ENCODE measurements around the gene GDPD4. TPM values are rescaled to one million over a fixed set of nuclear protein-coding genes. Genes with fewer than 3 reads are reported as not detected.

Gene GDPD4
- total and polyA plus RNA-seq, 7 donors: not detected

GRCh38 chr11:77197626-77198320 is 103.7 kb downstream of the GDPD4 start:
- Histone ChIP-seq H3K9me3 (no peaks in the 10 kb centered on the region), H3K27me3 (ENCODE audit: insufficient read depth in 3 of 3, low read length in 2 of 3) (no peaks in the 10 kb centered on the region), H3K36me3 (ENCODE audit: insufficient read depth in 1 of 2, low read depth in 1 of 2) (no peaks in the 10 kb centered on the region), H3K4me1 (no peaks in the 10 kb centered on the region), H3K27ac (no peak overlapping the region), H3K4me3 (no peak overlapping the region)
- WGBS, 3 donors: 88 to 93% (median 91%) methylated on average over 14 of the region's 14 CpGs
- ATAC-seq (no peak), DNase-seq (peak in 1 of 2 donors; percentile 46)
- intact Hi-C loops (cut with DNase I): loop anchor here in 1 of 2 donors (5.0 kb wide), 1 partner anchor 350 kb away; no protein-coding TSS in a partner anchor
- TF ChIP-seq CTCF (IDR thresholded peaks at IDR 0.05): no peak

- TF ChIP-seq CTCF (IDR thresholded peaks at IDR 0.05): no peak
- no peaks in the 10 kb centered on the region for H3K4me1 ChIP-seq
- H3K27ac ChIP-seq: no peak overlapping the region
- H3K27me3 ChIP-seq (ENCODE audit: insufficient read depth in 3 of 3, low read length in 2 of 3): no peaks in the 10 kb centered on the region
- H3K4me3 ChIP-seq: no peak overlapping the region
- intact Hi-C loops (cut with DNase I): loop anchor here in 1 of 2 donors (5.0 kb wide), 1 partner anchor 350 kb away; no protein-coding TSS in a partner anchor
- WGBS, 3 donors: 86 to 87% (median 87%) methylated on average over 8 of the region's 8 CpGs
- ATAC-seq (no peak), DNase-seq (no peak)
- no peaks in the 10 kb centered on the region for H3K9me3 ChIP-seq
- no peaks in the 10 kb centered on the region for H3K36me3 ChIP-seq (ENCODE audit: insufficient read depth in 1 of 2, low read depth in 1 of 2)
Observed at GRCh38 chr11:77196961-77197360, 104.5 kb downstream of the GDPD4 start.

- intact Hi-C loops (cut with DNase I): loop anchor here (2.0 to 5.0 kb wide), 2 partner anchors 352 to 354 kb away; no protein-coding TSS in a partner anchor
- Histone ChIP-seq H3K4me3 (no peak overlapping the region), H3K27me3 (ENCODE audit: insufficient read depth in 3 of 3, low read length in 2 of 3) (no peaks in the 10 kb centered on the region), H3K36me3 (ENCODE audit: insufficient read depth in 1 of 2, low read depth in 1 of 2) (no peaks in the 10 kb centered on the region), H3K9me3 (no peaks in the 10 kb centered on the region), H3K4me1 (no peaks in the 10 kb centered on the region), H3K27ac (no peak overlapping the region)
- WGBS, 3 donors: 53 to 59% (median 57%) methylated on average over 15 to 16 of the region's 16 CpGs
- DNase-seq (peak in 1 of 2 donors; percentile 47), ATAC-seq (peak; percentile 29 to 63 (median 44))
- no peak for TF ChIP-seq CTCF (IDR thresholded peaks at IDR 0.05)
Observed at GRCh38 chr11:77195071-77195755, 106.3 kb downstream of the GDPD4 start.

- no peak for TF ChIP-seq CTCF (IDR thresholded peaks at IDR 0.05)
- no peak for ATAC-seq
- Histone ChIP-seq H3K27me3 (ENCODE audit: insufficient read depth in 3 of 3, low read length in 2 of 3) (no peaks in the 10 kb centered on the region), H3K4me3 (no peak overlapping the region), H3K9me3 (no peaks in the 10 kb centered on the region), H3K36me3 (ENCODE audit: insufficient read depth in 1 of 2, low read depth in 1 of 2) (no peaks in the 10 kb centered on the region), H3K4me1 (no peaks in the 10 kb centered on the region), H3K27ac (no peak overlapping the region)
- WGBS, 3 donors: 91 to 94% (median 92%) methylated on average over 15 of the region's 15 CpGs
- DNase-seq: no peak
- intact Hi-C loops (cut with DNase I): loop anchor here in 1 of 2 donors (2.0 kb wide), 1 partner anchor 355 kb away; no protein-coding TSS in a partner anchor
Observed at GRCh38 chr11:77193911-77194830, 107.3 kb downstream of the GDPD4 start.

Data from psoas muscle (tissue), 8 donors.